ENCODE data around the gene C16orf86.

C16orf86 gene

DNA sequence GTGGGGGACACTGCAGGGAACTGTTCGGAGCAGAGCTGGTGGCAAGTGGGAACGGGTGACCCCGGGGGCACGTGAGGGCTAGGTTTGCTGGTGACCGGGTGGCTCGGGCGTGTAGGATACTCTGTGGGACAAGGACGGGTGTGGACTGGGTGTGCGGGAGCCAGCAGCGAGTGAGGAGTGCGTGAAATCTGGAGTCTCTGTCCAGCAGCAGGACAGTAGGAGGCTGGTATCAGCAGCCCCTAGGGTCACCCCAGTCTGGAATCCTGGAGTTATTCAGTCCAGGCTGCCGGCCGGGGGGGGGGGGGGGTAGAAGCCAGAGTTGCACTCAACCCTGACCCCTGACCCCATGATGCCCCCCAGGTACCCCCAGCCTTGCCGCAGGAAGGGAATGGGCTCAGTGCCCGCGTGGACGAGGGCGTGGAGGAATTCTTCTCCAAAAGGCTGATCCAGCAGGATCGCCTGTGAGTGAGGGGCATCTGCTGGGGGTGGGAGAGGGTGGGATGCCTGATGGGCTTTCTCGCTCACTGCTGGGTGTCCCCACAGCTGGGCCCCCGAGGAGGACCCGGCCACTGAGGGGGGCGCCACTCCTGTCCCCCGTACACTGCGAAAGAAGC is 12.7 kb upstream of the C16orf86 start:
- no peak for DNase-seq (ENCODE audit: low read depth in 2 of 2)

DNA sequence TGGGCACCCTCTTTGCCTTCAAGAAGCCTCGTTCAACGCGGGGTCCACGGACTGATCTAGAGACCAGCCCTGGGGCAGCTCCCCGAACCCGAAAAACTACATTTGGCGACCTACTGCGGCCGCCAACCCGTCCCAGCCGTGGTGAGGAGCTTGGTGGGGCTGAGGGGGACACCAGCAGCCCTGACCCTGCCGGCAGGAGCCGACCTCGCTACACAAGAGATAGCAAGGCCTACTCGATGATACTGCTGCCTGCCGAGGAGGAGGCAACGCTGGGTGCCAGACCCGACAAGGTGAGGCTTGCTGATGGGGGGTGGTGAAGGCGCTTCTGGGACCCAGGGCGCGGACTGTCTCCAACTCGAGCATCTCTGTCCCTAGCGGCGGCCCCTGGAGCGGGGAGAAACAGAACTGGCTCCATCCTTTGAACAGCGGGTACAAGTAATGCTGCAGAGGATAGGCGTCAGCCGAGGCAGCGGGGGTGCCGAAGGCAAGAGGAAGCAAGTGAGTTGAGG is 12.2 kb upstream of the C16orf86 start:
- no peak for DNase-seq (ENCODE audit: low read depth in 2 of 2)

GRCh38 chr16:67655363-67655762 is 11.3 kb upstream of the C16orf86 start:
- DNase-seq (ENCODE audit: low read depth in 2 of 2): no peak

GRCh38 chr16:67656344-67657016 is 10.1 kb upstream of the C16orf86 start:
- no peak for DNase-seq (ENCODE audit: low read depth in 2 of 2)

- no peak for DNase-seq (ENCODE audit: low read depth in 2 of 2)
Measured at GRCh38 chr16:67657017-67657608, 9.5 kb upstream of the C16orf86 start.

DNA sequence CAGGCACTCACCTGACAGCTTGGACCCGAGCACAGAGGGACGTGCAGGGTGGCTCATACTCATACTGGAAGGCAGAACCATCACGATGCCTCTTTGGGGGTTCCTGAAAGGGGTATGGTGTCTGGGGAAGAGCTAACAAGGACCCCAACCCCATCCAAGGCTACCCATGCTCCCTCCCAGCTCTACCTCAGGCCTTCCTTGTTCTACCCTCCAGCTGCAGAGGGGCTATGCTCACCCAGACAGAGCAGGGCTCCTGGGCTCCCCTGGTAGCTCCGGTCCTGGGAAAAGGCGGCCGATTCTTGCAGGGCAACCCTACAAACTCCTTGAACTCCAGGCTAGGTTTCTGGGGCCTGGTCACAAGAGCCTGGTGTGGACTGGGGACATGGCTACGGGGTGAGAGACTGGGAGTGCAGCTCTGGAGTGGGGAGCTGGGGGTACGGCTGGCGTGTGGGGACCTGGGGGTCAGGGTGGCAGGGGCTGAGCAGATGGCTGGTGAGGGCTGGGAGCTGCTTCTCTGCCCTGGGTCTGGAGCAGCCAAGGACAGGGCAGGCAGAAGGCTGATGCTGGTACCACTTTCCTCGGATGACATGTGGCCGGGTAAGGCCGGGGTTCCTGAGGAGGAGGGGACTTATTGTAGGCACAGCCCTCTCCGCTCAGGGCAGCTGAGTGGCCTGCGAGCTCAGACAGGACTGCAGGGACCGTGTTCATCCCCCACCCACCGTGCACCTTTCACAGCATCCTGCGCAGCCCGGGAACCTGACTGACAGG is 8.7 kb upstream of the C16orf86 start:
- DNase-seq (ENCODE audit: low read depth in 2 of 2): no peak

- DNase-seq (ENCODE audit: low read depth in 2 of 2): no peak
Measured at GRCh38 chr16:67658849-67659674, 7.6 kb upstream of the C16orf86 start.

DNA sequence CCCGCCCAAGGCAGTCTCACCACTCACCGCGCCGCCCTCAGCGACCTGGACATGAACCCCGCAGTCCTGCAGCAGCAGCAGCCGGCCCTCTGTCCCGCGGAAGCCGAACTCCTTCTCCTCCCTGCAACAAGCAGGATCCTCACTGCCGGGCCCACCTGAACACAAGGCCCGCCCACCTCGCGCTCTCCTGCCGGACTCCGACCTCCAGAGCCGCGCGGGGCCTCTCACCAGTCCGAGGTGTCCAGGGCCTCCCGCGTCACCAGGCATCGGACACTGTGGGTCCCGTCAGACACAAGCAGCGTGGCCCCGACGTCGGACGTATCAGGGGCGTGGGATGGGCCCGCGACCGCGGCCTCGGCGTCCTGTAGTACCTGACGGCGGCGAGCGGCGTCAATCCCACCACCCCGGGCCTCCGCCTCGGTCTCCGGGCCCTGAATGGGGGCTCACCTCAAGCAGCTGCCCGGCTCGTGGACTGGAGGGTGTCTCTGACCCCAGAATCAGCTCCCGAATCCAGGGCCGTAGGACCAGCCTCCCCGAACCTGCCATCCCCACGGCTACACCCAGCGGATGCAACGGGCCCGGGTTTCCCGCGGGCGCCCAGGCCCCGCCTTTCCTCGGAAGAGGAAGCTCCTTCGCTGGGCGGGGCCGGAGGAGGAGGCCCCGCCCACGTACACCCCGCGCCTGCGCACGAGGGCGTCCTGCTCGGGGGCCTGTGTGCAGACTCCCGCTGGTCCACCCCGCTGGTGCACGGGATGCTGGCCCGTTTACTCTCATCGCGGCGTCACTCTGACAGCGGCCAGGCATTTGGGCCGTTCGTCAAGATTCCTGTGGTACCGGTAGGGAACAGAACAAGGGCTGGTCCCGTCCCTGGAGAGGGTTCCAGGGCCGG is 6.7 kb upstream of the C16orf86 start, which contains the start of gene ACD:
Gene ACD (minus strand): TSS at position 586 of the 889 bp plus-strand sequence. CDS start 40 bp downstream, at position 546.
- peak; percentile 95 to 96 for DNase-seq (ENCODE audit: low read depth in 2 of 2)

- peak; percentile 88 to 89 for DNase-seq (ENCODE audit: low read depth in 2 of 2)
Measured at GRCh38 chr16:67660564-67661028, 6.0 kb upstream of the C16orf86 start, which contains the start of gene PARD6A. TSS of gene PARD6A (plus strand) at chr16:67660960. CDS start at chr16:67661039, 79 bp downstream.

GRCh38 chr16:67661101-67661761 is 5.4 kb upstream of the C16orf86 start:
- DNase-seq (ENCODE audit: low read depth in 2 of 2): no peak

DNA sequence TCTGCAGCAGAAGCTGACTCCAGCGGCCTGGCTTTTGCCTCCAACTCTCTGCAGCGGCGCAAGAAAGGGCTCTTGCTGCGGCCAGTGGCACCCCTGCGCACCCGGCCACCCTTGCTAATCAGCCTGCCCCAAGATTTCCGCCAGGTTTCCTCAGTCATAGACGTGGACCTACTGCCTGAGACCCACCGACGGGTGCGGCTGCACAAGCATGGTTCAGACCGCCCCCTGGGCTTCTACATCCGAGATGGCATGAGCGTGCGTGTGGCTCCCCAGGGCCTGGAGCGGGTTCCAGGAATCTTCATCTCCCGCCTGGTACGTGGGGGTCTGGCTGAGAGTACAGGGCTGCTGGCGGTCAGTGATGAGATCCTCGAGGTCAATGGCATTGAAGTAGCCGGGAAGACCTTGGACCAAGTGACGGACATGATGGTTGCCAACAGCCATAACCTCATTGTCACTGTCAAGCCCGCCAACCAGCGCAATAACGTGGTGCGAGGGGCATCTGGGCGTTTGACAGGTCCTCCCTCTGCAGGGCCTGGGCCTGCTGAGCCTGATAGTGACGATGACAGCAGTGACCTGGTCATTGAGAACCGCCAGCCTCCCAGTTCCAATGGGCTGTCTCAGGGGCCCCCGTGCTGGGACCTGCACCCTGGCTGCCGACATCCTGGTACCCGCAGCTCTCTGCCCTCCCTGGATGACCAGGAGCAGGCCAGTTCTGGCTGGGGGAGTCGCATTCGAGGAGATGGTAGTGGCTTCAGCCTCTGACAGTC is 4.5 kb upstream of the C16orf86 start:
- no peak for DNase-seq (ENCODE audit: low read depth in 2 of 2)

DNA sequence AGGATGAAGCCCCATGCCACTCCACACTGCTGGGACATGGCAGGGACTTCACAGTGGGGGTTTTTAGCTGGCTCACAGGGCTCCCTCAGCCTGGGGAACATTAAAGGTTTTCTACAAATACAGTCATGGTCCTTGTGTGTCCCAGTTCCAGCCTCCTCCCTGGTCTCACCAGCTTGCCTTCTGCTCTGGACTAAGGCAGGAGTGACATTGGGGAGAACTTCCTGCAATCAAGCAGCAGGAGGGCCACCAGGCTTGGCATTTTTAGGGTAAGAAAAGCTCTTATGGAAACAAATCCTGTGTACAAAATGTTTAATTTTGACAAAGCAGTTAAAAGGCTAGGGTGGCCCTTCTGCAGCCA is 4.0 kb upstream of the C16orf86 start:
- DNase-seq (ENCODE audit: low read depth in 2 of 2): no peak

DNA sequence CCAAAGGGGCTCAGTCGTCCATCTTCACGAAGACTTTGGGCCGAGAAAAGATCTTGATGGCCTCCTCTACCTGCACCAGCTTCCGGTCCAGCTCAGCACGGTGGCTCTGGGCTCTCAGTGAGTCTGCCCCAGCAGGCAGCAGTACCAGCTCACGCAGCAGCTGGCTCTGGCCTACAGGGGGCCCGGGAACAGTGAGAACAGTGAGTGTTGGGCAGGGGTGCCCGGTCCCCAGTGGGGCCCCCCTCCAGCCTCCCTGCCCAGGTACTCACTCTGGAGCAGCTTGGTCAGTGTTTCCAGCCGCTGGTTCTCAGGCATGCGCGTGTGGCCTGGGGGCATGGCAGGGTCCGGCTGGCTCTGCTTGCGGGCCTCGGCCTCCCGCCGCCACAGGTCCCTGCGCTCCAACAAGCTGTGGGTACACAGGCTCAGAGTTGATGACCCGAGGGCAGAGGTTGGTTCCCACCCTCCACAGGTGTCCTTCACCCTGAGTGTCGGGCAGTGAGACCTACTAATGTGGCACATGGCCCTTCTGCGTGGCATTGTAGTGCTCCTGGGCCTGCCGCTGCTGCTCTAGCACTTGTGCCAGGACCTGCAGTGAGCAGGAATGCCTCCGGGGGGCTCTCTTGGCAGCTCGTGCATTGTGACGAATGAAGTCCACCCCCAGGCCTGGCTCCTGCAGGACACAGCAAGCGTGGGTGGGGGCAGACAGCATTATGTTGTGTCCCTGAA is 3.3 kb upstream of the C16orf86 start:
- peak in 1 of 2 donors; percentile 31 for DNase-seq (ENCODE audit: low read depth in 2 of 2)

DNA sequence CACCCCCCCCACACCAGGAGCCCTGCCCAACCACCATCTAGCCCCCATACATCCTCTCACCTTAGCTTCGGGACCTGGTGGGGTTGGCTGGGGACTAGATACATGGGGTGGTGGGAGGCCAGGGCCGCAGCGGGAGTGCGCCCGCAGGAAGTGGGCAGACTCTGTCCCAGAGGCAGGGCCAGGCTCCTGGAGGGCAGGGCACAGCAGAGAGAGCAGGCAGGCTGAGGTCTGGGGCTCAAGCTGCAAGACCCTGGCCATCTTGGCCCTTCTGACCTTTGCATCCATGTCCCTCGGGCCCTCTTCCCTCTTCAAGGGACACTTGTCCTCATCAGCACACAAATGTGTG is 2.8 kb upstream of the C16orf86 start:
- DNase-seq (ENCODE audit: low read depth in 2 of 2): no peak

DNA sequence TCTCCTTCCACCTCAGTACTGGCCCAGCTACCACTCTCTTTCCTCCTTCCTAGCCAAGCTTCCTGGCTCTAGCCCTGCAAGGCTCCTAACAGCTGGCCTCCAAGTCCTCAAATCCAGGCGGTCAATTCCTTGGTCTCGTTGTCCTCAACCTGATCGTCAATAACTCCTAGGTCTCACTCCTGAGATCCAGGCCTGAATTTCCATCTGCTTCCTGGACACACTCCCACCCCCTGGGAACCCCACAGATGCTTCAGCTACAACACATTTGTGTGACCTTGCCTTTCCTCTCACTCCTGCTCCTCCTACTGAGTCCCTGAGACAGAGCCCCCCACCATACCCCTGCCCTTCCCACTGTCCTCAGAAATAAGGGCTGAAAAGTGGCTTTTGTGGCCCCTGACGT is 2.4 kb upstream of the C16orf86 start:
- no peak for DNase-seq (ENCODE audit: low read depth in 2 of 2)

DNA sequence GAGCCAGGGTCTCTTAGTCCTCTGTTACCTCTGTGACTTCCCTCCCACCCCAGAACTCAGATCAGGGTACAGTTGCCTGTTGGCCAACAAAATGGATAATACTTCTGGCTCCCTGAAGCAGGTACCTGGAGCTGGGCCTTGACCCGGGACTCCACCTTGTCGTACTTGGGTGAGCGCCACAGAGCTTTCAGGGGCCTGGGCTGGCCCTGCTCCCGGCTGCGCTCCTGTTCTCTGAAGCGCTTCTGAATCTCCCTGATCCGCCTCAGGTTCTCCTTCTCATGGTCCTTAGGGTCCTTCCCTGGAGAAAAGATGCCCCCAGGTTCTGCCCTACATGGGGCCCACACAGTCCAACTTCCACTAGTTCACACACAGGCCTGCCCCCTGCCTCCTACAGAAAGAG is 1.7 kb upstream of the C16orf86 start:
- DNase-seq (ENCODE audit: low read depth in 2 of 2): no peak

DNA sequence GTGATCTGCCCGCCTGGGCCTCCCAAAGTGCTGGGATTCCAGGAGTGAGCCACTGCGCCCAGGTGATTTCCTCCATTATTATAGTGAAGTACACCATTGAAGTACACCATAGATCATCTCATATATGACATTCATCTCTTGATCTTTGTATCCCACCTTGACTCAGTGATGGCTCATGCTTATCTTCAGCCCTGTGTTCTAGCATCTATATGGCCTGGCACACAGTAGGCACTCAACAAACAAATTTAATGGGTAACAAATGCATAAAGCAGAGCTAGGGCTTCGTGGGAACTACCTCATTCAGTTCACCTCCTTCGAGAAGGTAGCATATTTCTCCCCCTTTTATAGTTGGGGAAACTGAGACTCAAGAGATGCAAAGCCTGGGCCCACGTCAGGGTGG is 1.0 kb upstream of the C16orf86 start:
- DNase-seq (ENCODE audit: low read depth in 2 of 2): no peak

- no peak for DNase-seq (ENCODE audit: low read depth in 2 of 2)
Measured at GRCh38 chr16:67666032-67666551, 522 bp upstream of the C16orf86 start.
